A673 (cell line): ENCODE measurements around the gene ATP6V1F.

Experiments used
- EZH2 ChIP-seq: fragments of 200-600 bp; sonication (generic); IDR thresholded peaks from 2 replicates; pipeline ENCODE4 v1.6.1; 2017; ENCODE audit warnings: borderline replicate concordance, low read depth, mild to moderate bottlenecking, mixed read lengths, antibody characterized with exemption, low read length; ENCODE audit not compliant: poor library complexity, severe bottlenecking
- TF ChIP-seq, protein P1 (sequence below): fragments of 300-800, 200-600 bp; sonication (generic); conservative IDR thresholded peaks from 2 replicates; pipeline ENCODE4 v1.5.1; 2017; ENCODE audit warnings: low read depth, mild to moderate bottlenecking, antibody characterized with exemption, low read length, moderate library complexity, mixed read lengths

DNA sequence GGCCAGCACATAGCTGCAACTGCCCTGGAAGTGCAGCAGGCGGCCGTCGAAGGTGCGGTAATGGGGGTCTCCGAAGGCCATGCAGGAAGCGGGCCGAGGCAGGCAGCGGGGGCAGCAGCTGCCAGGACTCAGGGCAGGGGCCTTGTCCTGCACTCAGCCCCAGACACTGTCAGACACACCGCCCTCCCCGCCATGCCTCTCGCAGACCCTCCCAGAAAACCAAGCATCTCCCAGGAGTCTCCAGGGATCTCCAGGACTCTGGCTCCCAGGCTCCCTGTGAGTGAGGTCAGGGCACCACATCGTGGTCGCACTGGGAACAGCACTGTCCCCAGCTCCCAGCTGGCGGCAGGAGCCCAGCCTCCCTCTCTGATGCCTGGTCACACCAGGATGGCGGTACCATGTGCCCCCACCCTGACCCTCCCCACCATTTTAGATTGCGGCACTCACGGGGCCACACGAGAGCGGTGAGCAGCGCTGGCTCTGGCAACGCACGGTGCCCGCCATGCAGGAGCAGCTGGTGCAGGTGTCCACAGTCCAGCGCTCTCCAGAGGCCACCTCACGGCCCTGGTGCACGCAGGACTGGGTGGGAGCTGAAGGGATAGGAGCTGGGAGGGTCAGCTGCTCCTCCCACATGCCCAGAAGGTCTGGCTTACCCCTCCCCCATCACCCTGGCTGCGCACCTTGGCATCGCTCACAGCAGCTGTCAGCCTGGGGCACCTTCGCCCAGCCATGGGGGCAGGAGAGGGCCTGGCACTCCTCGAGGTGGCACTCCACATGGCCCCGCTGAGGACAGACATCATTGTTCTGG is 17.5 kb downstream of the ATP6V1F start:
- TF ChIP-seq, protein P1, sequence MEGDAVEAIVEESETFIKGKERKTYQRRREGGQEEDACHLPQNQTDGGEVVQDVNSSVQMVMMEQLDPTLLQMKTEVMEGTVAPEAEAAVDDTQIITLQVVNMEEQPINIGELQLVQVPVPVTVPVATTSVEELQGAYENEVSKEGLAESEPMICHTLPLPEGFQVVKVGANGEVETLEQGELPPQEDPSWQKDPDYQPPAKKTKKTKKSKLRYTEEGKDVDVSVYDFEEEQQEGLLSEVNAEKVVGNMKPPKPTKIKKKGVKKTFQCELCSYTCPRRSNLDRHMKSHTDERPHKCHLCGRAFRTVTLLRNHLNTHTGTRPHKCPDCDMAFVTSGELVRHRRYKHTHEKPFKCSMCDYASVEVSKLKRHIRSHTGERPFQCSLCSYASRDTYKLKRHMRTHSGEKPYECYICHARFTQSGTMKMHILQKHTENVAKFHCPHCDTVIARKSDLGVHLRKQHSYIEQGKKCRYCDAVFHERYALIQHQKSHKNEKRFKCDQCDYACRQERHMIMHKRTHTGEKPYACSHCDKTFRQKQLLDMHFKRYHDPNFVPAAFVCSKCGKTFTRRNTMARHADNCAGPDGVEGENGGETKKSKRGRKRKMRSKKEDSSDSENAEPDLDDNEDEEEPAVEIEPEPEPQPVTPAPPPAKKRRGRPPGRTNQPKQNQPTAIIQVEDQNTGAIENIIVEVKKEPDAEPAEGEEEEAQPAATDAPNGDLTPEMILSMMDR, result peak; percentile 77
- no peak for TF ChIP-seq EZH2
